Measurements from ENCODE around the gene SORBS2. TPM values are rescaled to one million over a fixed set of nuclear protein-coding genes. Genes with fewer than 3 reads are reported as not detected.
A peak's percentile ranks its signal among the peaks of the same experiment; 100 is the strongest.

The SORBS2 gene
- total and polyA plus RNA-seq, 8 donors, result 9.0 to 908 (median 66.4) TPM

- 60 to 69% (median 64%) methylated on average over 5 of the region's 5 CpGs for WGBS, 5 donors
- no peak for DNase-seq
- Histone ChIP-seq H3K4me1 (peaks cover under 1 to 46% (median 22%) of the 10 kb centered on the region in 4 donors), H3K36me3 (peaks cover 31 to 60% (median 56%) of the 10 kb centered on the region in 4 donors), H3K4me3 (no peak overlapping the region), H3K27ac (peak overlapping the region in 3 of 5 donors; percentile 9 to 84 (median 16)), H3K27me3 (no peaks in the 10 kb centered on the region), H3K9me3 (no peaks in the 10 kb centered on the region)
- no peak for TF ChIP-seq POLR2A (IDR thresholded peaks at IDR 0.05)
- no peak for TF ChIP-seq POLR2AphosphoS5 (IDR thresholded peaks at IDR 0.05)
- no peak for TF ChIP-seq CTCF (IDR thresholded peaks at IDR 0.05)
- intact Hi-C loops (cut with DNase I; ENCODE audit: low total_unique reads), result no loop called here
Measured at GRCh38 chr4:185651137-185651677, 160.8 kb downstream of the SORBS2 start.

- Histone ChIP-seq H3K4me1 (peaks cover 0 to 38% (median 19%) of the 10 kb centered on the region in 4 donors), H3K27ac (peak overlapping the region in 2 of 5 donors; percentile 11 to 24), H3K4me3 (no peak overlapping the region), H3K36me3 (peaks cover 40 to 81% (median 72%) of the 10 kb centered on the region in 4 donors), H3K27me3 (no peaks in the 10 kb centered on the region), H3K9me3 (no peaks in the 10 kb centered on the region)
- TF ChIP-seq POLR2AphosphoS5 (IDR thresholded peaks at IDR 0.05) (no peak), POLR2A (IDR thresholded peaks at IDR 0.05) (no peak), CTCF (IDR thresholded peaks at IDR 0.05) (no peak), EP300 (IDR thresholded peaks at IDR 0.05) (no peak)
- no peak for DNase-seq
- intact Hi-C loops (cut with DNase I; ENCODE audit: low total_unique reads), result no loop called here
- 79 to 87% (median 82%) methylated on average over 4 of the region's 4 CpGs for whole genome bisulfite sequencing, 5 donors
Measured at GRCh38 chr4:185648631-185649030, 163.4 kb downstream of the SORBS2 start.

- 38 to 68% (median 46%) methylated on average over 1 of the region's 1 CpG for WGBS, 5 donors
- TF ChIP-seq POLR2AphosphoS5 (IDR thresholded peaks at IDR 0.05) (no peak), POLR2A (IDR thresholded peaks at IDR 0.05) (no peak), CTCF (IDR thresholded peaks at IDR 0.05) (no peak), EP300 (IDR thresholded peaks at IDR 0.05) (no peak)
- intact Hi-C loops (cut with DNase I; ENCODE audit: low total_unique reads), result no loop called here
- peaks cover 34 to 69% (median 52%) of the 10 kb centered on the region in 4 donors for H3K36me3 ChIP-seq
- DNase-seq, result no peak
- no peaks in the 10 kb centered on the region for H3K27me3 ChIP-seq
- no peak overlapping the region for H3K4me3 ChIP-seq
- peak overlapping the region in 1 of 5 donors; percentile 40 for H3K27ac ChIP-seq
- no peaks in the 10 kb centered on the region for H3K9me3 ChIP-seq
- H3K4me1 ChIP-seq, result peaks cover 0 to 20% (median 9%) of the 10 kb centered on the region in 4 donors
Measured at GRCh38 chr4:185645403-185645802, 166.6 kb downstream of the SORBS2 start.

- peak overlapping the region in 1 of 5 donors; percentile 63 for H3K27ac ChIP-seq
- WGBS, 5 donors, result 82 to 93% (median 87%) methylated on average over 4 of the region's 4 CpGs
- intact Hi-C loops (cut with DNase I; ENCODE audit: low total_unique reads), result loop anchor here (5.0 kb wide), 1 partner anchor 378 kb away; no protein-coding TSS in a partner anchor
- H3K27me3 ChIP-seq, result no peaks in the 10 kb centered on the region
- TF ChIP-seq CTCF (IDR thresholded peaks at IDR 0.05), result no peak
- H3K9me3 ChIP-seq, result no peaks in the 10 kb centered on the region
- no peak for DNase-seq
- peaks cover 33 to 65% (median 49%) of the 10 kb centered on the region in 4 donors for H3K36me3 ChIP-seq
- H3K4me3 ChIP-seq, result no peak overlapping the region
- H3K4me1 ChIP-seq, result peaks cover 0 to 18% (median 9%) of the 10 kb centered on the region in 4 donors
Measured at GRCh38 chr4:185644408-185644807, 167.6 kb downstream of the SORBS2 start.
